ENCODE measurements around the gene EFCAB13. TPM values are rescaled to one million over a fixed set of nuclear protein-coding genes. Genes with fewer than 3 reads are reported as not detected.

Gene EFCAB13
- total RNA-seq, 1 experiment from 2014 or later = 1.4 TPM

- BruUV-seq (replicated peaks) = no TSS peak
- no peak overlapping the region for H3K4me3 Mint-ChIP-seq (ENCODE audit: unreplicated experiment)
- no peak overlapping the region for H3K27ac Mint-ChIP-seq (ENCODE audit: low read depth, unreplicated experiment)
- CTCF ChIA-PET = interaction anchor here (0.6 kb wide), 1 partner anchor 328 kb away, joined by 4 read pairs; no protein-coding TSS in a partner anchor
- no peaks in the 10 kb centered on the region for H3K4me1 Mint-ChIP-seq (ENCODE audit: insufficient read depth, unreplicated experiment)
- H3K36me3 Mint-ChIP-seq (ENCODE audit: insufficient read depth, unreplicated experiment) = peaks cover 2% of the 10 kb centered on the region
- peaks cover 18% of the 10 kb centered on the region for H3K27me3 Mint-ChIP-seq (ENCODE audit: insufficient read depth, unreplicated experiment)
- intact Hi-C loops (cut with micrococcal nuclease) = no loop called here
- DNase-seq (ENCODE audit: unreplicated experiment) = no peak
- H3K9me3 Mint-ChIP-seq (ENCODE audit: unreplicated experiment) = no peaks in the 10 kb centered on the region
- no peak for TF ChIP-seq CTCF (IDR thresholded peaks at IDR 0.05; ENCODE audit: unreplicated experiment)
- POLR2A ChIA-PET = no interaction called here
Observed at GRCh38 chr17:47330548-47330947, 6.8 kb downstream of the EFCAB13 start.

- H3K27ac Mint-ChIP-seq (ENCODE audit: low read depth, unreplicated experiment) = no peak overlapping the region
- ChIA-PET CTCF (interaction anchor here (1.3 kb wide), 1 partner anchor 103 kb away, joined by 6 read pairs; no protein-coding TSS in a partner anchor), POLR2A (interaction anchor here (0.7 kb wide), 1 partner anchor 27 kb away, joined by 3 read pairs; no protein-coding TSS in a partner anchor)
- H3K27me3 Mint-ChIP-seq (ENCODE audit: insufficient read depth, unreplicated experiment) = peaks cover 18% of the 10 kb centered on the region
- intact Hi-C loops (cut with micrococcal nuclease) = no loop called here
- H3K4me3 Mint-ChIP-seq (ENCODE audit: unreplicated experiment) = no peak overlapping the region
- DNase-seq (ENCODE audit: unreplicated experiment) = no peak
- H3K36me3 Mint-ChIP-seq (ENCODE audit: insufficient read depth, unreplicated experiment) = no peaks in the 10 kb centered on the region
- no peaks in the 10 kb centered on the region for H3K9me3 Mint-ChIP-seq (ENCODE audit: unreplicated experiment)
- H3K4me1 Mint-ChIP-seq (ENCODE audit: insufficient read depth, unreplicated experiment) = no peaks in the 10 kb centered on the region
- no TSS peak for BruUV-seq (replicated peaks)
- TF ChIP-seq CTCF (IDR thresholded peaks at IDR 0.05; ENCODE audit: unreplicated experiment) = no peak
Observed at GRCh38 chr17:47332287-47332686, 8.5 kb downstream of the EFCAB13 start.

GRCh38 chr17:47335101-47335936 is 11.6 kb downstream of the EFCAB13 start:
- no peaks in the 10 kb centered on the region for H3K9me3 Mint-ChIP-seq (ENCODE audit: unreplicated experiment)
- POLR2A ChIA-PET = interaction anchor here (0.7 kb wide), 1 partner anchor 9 kb away, joined by 3 read pairs; no protein-coding TSS in a partner anchor
- intact Hi-C loops (cut with micrococcal nuclease) = no loop called here
- CTCF ChIA-PET = no interaction called here
- TF ChIP-seq CTCF (IDR thresholded peaks at IDR 0.05; ENCODE audit: unreplicated experiment) = no peak
- no TSS peak for BruUV-seq (replicated peaks)
- no peaks in the 10 kb centered on the region for H3K4me1 Mint-ChIP-seq (ENCODE audit: insufficient read depth, unreplicated experiment)
- no peak for DNase-seq (ENCODE audit: unreplicated experiment)
- no peak overlapping the region for H3K27ac Mint-ChIP-seq (ENCODE audit: low read depth, unreplicated experiment)
- H3K36me3 Mint-ChIP-seq (ENCODE audit: insufficient read depth, unreplicated experiment) = peaks cover 5% of the 10 kb centered on the region
- H3K4me3 Mint-ChIP-seq (ENCODE audit: unreplicated experiment) = no peak overlapping the region
- peaks cover 18% of the 10 kb centered on the region for H3K27me3 Mint-ChIP-seq (ENCODE audit: insufficient read depth, unreplicated experiment)

- no peaks in the 10 kb centered on the region for H3K9me3 Mint-ChIP-seq (ENCODE audit: unreplicated experiment)
- peaks cover 16% of the 10 kb centered on the region for H3K36me3 Mint-ChIP-seq (ENCODE audit: insufficient read depth, unreplicated experiment)
- intact Hi-C loops (cut with micrococcal nuclease) = no loop called here
- H3K27me3 Mint-ChIP-seq (ENCODE audit: insufficient read depth, unreplicated experiment) = peaks cover 22% of the 10 kb centered on the region
- no peak for DNase-seq (ENCODE audit: unreplicated experiment)
- CTCF ChIA-PET = no interaction called here
- no peak for TF ChIP-seq CTCF (IDR thresholded peaks at IDR 0.05; ENCODE audit: unreplicated experiment)
- no TSS peak for BruUV-seq (replicated peaks)
- no peaks in the 10 kb centered on the region for H3K4me1 Mint-ChIP-seq (ENCODE audit: insufficient read depth, unreplicated experiment)
- POLR2A ChIA-PET = no interaction called here
- no peak overlapping the region for H3K4me3 Mint-ChIP-seq (ENCODE audit: unreplicated experiment)
- no peak overlapping the region for H3K27ac Mint-ChIP-seq (ENCODE audit: low read depth, unreplicated experiment)
Observed at GRCh38 chr17:47338026-47338425, 14.3 kb downstream of the EFCAB13 start.

Data from MCF 10A (cell line).